Ureter (tissue), 1 donor: Measurements from ENCODE around the gene CNKSR1. TPM values are rescaled to one million over a fixed set of nuclear protein-coding genes. Genes with fewer than 3 reads are reported as not detected.

ENCODE experiments used
- DNase-seq: peaks from one replicate; pipeline ENCODE4 v3.0.0-alpha.2; 2020; ENCODE audit warnings: low spot score
- total RNA-seq: library from RNA; stranded (reverse); gene quantifications from one replicate; pipeline ENCODE4 v1.2.4, GENCODE V29; 2023
- donor health status: DM: yes; HTN: yes; CAD: no.

CNKSR1 gene, protein sequence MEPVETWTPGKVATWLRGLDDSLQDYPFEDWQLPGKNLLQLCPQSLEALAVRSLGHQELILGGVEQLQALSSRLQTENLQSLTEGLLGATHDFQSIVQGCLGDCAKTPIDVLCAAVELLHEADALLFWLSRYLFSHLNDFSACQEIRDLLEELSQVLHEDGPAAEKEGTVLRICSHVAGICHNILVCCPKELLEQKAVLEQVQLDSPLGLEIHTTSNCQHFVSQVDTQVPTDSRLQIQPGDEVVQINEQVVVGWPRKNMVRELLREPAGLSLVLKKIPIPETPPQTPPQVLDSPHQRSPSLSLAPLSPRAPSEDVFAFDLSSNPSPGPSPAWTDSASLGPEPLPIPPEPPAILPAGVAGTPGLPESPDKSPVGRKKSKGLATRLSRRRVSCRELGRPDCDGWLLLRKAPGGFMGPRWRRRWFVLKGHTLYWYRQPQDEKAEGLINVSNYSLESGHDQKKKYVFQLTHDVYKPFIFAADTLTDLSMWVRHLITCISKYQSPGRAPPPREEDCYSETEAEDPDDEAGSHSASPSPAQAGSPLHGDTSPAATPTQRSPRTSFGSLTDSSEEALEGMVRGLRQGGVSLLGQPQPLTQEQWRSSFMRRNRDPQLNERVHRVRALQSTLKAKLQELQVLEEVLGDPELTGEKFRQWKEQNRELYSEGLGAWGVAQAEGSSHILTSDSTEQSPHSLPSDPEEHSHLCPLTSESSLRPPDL
- 40.6 TPM for total RNA-seq

DNA sequence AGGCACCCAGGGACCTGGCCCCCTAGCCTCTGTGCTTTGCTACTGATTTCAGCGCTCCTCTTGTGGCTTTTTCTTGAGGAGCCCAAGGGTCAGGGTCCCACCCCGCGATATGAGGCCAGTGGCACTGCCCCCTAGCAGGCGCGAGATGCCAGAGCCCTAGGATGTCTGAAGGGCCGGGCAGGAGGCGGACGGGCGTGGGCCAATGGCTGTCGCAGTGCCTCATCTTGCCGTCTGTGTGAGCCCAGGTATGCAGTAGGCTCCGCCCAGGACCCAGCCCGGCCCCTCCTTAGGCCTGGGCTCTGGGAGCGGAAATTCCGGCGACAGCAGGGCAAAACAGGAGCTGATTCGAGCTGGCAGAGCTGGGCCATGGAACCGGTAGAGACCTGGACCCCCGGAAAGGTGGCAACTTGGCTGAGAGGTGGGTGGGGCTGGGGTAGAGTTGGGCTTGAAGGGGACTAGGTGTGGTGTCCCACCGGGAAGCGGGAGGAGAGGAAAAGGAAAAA is at the start of gene CNKSR1:
Gene CNKSR1, plus strand, starts transcription at position 310 of the 503 bp plus-strand sequence. Its CDS starts 57 bp downstream, at position 367.
- DNase-seq: peak; percentile 85

DNA sequence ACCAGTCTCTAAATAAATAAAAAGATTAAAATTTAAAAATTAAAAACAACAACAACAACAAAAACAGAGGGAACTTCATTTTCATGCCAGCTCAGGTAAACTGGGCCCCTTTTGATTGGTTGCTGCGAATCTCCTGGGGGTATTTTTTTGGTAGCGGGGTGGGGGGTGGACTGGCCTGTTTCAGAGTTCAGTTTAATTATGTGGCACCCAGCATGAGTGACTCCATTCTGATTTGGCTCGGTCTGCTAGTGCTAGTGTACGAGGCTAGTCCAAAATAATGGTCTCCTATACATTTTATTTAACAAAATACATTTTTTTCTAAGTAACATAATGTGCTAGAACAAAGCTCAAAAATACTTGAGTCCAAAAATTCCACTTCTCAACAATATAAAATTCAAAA is 47.5 kb upstream of the CNKSR1 start:
- peak; percentile 34 for DNase-seq

DNA sequence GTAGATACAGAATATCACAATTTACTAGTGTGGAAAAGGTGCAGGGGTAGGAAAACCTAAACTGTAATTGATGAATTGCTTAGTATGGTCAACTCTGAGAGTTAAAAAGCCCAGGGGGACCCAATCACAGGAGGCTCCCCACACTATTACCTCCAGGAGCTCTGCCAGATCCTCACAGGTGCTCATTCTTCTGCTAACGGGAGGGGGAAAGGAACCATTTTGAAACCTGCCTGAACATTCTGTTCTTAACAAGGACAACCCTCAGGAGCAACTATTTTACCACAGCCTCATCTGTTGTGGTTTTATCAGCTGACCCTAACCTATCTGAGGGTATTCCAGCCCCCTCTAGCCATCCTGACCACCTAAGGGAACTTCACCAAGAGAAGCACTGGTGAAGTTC is 46.6 kb upstream of the CNKSR1 start:
- peak; percentile 6 for DNase-seq

DNA sequence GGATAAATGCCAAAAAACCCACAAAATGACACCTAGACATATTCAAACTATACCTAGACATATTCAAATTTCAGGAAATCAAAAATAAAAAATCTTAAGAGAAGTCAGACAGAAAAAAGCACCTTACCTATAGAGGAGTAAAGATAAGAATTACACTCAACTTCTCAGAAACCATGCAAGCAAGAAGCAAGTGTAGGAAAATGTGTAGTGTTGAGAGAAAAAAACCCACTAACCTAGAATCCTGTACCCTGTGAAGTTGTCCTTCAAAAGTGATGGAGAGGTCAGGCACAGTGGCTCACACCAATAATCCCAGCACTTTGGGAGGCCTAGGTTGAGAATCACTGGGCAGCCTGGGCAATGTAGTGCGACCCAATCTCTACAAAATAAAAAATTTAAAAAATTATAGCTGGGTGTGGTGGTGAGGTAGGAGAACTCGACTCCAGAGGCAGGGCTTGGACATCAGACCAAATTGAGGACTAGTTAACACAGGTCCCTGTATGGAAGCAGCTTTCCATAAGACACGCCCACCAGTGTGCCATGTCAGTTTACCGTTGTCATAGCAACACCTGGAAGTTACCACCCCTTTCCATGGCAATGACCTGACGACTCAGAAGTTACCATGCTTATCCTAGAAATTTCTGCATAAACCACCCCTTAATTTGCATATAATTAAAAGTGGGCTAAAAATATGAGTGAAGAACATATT is 45.0 kb upstream of the CNKSR1 start:
- DNase-seq: peak; percentile 30

DNA sequence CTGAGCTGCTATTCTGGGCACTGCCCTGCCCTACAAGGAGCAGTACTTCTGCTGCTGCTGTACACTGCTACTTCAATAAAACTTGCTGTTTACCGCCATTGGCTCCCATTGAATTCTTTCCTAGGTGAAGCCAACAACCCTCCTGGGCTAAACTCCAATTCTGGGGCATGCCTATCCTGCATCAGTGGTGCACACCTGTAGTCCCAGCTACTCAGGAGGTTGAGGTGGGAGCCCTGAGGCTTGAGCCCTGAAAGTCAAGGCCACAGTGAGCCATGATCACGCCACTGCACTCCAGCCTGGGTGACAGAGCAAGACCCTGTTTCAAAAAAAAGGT is 44.5 kb upstream of the CNKSR1 start:
- peak; percentile 20 for DNase-seq

DNA sequence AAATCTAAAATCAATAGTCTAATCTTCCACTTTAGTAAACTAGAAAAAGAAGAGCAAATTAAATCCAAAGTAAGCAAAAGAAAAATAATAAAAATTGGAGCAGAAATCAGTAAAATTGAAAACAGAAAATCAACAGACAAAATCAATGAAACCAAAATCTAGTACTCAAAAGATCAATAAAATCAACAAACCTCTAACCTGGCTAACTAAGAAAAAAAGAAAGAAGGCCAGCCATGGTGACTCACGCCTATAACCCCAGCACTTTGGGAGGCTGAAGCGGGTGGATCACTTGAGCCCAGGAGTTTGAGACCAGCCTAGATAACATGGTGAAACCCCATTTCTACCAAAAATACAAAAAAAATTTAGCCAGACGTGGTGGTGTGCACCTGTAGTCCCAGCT is 42.8 kb upstream of the CNKSR1 start:
- peak; percentile 3 for DNase-seq

DNA sequence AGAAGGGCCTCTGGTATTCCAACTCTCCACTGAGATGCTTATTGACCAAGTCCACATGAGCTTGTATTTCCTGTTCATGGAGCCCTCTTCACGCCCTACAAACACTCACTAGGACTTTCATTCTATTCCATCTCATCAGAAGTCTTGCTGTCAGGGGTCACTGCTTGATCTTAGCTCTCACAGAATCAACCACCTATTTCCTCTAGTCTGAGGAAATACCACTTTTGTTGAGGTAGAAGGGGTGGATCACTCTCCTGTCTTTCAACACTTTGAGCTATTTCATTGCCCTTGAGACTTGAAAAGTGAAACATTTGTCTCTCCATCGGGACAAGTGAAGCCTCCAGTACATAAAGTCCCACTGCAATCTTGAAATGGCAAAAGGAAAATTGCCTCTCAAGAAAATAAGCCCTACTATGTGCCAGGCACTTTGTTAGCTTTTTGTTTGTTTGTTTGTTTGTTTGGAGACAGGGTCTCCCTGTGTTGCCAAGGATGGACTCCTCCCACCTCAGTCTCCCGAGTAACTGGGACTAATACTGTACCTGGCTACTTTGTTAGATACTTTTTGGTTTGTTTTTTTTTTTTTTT is 38.2 kb upstream of the CNKSR1 start:
- DNase-seq: no peak

DNA sequence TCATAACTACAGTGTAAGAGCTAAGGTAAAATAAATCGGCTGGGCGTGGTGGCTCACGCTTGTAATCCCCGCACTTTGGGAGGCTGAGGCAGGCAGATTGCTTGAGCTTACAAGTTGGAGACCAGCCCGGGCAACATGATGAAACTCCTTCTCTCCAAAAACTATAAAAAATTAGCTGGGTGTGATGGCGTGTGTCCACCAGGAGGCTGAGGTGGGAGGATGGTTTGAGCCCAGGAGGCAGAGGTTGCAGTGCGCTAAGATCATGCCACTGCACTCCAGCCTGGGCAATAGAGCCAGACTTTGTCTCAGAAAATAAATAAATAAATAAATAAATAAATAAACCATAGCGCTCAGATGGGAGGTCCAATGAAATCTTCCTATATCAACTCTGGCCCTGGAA is 35.1 kb upstream of the CNKSR1 start:
- peak; percentile 26 for DNase-seq

DNA sequence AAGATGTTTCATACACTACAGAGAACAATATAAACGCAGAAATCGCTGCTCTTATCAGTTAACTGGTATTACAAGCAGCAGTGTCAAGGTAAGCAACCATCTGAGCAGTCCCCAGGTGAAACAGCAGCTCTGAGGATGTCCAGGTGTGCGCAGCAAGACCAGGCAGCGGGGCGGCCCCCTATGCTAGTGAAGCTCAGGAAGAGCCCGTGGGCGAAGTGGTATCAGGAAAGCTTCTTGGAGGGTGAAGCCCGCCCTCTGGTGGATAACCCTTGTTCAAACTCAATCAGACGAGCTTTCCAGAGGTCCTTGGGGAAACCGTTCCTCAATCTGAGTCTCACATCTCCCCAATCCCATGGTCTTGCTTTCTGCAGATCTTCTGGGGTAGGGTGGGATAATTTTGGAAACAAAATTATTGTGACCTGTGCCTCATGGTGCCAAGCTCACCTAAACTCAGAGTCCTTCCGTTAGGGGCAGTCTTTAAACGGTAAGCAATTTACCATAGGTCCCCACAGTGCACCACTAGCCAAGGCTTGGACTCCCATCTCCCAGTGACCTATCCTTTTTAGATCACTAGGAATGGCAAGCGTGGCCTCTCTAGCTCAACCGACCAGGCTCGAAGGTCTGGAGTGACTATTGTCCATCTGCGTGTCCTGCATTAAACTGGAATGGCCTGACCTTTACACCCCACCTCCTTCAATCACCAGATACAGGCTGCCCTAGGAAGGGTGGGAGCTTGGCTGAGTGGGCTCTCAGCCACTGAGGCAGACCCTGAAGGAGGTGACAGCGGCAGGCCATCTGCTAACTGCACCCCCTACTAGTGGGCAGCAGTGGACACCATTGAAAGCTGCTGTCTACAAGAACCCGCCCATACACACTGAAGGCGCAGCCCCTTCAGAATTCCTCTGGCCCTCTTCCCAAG is 32.0 kb upstream of the CNKSR1 start:
- peak; percentile 82 for DNase-seq

DNA sequence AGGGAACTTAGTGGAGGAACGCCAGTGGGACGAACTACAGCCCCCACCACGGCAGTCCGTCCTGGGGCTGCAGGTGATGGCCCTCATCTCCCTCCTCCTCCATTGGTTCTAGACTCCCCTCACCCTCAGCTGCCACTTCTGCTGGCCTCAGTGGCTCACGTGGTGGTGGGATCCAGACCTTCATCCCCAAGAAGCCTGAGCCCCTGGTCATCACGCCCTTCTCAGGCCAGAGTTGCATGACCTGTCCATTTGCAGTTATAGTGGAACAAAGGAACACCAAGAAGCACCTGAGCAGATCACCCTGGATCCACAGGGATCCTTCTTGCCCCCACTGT is 31.4 kb upstream of the CNKSR1 start:
- DNase-seq: no peak

DNA sequence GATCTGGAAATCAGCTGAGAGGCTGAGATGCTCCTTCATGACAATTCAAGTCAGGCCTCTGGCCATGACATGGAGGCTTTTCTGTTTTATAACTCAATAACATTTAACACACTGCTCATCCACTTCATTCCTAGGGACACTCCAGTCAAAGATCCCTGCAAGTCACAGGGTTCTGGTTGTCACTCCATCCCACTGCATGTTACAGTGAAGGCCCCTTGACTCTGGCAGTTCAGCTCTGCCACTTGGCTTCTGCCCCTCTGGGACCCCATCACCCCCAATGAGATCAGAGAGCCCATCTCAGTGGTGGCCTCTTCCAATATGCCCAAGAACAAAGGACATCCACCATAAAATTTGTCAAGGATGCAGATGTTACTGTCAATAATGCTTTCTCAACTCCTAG is 28.4 kb upstream of the CNKSR1 start:
- no peak for DNase-seq

DNA sequence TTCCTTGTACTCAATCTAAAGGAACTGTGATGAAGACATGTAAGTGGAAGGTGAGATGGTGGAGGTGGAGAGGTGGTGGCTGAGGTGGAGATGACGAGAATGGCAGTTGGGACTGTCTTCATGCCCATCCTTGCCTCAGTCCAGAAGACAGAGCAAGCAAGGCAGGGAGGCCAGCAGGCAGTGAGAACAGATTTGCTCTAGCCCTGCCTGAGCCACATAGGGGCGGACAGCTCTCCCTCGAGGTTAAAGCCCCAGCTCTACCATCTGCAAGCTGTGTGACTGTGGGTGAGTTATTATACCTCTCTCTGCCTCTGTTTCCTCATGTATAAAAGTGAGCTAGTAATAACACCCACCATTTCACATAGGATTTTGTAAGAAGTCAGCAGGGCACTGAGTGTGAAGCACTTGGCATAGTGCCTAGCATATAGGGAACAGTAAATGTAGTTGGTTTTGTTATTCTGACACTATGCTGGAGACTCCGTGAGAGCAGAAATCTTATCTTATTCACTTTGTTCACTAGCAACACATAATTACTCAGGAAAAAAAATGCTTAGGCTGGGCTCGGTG is 23.2 kb upstream of the CNKSR1 start:
- no peak for DNase-seq

DNA sequence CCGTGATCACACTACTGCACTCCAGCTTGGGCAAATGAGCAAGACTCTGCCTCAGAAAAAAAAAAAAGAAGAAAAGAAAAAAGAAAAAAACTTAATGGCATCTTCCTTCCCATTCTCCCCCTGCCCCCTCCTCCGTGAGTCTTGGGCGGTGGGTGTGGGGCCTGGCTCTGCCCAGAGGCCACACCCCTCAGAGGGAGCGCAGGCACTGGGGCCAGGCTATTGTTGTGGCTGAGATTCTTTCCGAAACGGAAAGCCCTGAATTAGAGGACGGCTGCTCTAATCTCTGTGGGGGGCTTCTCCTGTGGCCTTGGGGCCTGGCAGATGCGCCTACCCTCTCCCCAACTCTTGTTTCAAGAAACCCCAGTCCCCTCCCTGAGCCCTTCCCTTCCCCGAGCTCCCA is 22.5 kb upstream of the CNKSR1 start:
- no peak for DNase-seq

DNA sequence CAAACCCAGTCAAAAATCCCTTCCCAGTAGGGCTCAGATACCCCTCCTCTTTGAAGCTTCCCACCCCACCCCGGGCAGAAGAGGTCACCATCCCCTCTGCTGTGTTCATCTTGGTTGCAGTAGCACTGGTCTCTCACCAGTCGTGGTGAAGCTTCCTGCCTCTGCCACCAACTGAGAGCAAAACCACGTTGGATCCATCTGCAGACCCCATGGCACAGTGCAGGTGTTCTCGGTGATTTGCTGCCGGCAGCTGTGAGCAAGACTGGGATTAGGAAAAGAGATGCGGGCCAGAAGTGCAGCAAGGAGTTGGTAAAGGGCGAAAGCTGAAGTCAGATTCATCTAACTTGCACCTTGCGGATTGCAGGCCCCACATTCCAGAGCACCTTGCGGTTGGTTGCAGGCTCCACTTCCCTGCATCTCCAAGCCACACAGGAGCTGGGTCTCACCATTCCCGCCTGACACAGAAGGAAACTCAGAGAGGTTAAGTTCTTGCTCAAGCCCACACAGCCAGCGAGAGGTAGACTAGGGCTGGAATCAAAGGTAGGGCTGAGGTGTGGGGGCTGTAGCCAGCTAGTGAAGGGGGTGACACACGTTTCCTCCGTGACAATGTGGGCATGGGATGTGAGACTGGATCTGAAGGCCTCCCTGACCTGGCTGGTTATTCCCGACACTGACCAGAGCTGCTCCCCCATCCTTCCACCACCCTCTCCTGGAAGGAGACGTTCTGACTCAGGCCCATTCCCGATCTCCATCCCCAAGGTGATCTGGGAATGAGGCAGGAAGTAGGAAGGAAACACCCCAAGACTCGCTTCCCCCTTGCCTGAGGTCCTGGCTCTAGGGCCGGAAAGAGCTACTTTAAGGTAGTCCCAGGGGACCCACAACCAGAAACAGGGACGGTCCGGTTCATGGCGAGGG is 21.7 kb upstream of the CNKSR1 start:
- DNase-seq: no peak

DNA sequence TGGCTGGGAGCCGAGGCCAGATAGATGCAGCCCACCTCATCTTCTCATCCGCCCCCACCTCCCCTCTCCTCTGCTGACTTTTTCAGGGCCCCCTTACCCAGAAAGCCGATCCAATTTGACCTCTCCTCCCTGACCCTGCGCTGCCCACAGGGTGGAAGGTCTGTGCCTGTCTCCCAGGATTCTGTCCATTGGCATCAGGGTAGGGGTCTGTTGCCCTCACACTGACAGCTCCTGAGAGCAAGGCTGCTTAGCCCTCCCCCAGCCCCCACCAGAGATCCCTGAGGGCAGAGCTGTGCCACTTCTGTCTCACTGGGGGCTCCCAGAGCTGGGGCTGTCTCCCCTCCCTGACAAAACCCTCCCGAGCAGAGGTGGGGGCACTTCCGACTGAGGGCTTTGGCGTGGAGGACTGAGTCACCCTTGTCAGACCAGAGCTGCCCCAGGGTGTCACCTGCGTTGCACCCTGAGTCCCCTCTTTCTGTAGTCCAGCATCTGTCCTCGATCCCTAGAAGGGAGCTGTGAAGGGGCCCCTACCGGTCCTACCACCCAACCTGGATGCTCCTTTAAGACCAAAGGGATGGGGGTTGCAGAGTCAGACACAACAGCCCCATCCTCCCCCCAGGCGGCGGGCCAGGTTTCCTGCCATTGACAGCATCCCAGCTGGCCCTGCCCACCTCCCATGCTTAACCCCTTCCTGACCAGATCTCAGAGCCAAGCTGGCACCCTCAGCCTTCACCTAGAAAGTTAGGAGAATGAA is 20.8 kb upstream of the CNKSR1 start:
- DNase-seq: no peak

DNA sequence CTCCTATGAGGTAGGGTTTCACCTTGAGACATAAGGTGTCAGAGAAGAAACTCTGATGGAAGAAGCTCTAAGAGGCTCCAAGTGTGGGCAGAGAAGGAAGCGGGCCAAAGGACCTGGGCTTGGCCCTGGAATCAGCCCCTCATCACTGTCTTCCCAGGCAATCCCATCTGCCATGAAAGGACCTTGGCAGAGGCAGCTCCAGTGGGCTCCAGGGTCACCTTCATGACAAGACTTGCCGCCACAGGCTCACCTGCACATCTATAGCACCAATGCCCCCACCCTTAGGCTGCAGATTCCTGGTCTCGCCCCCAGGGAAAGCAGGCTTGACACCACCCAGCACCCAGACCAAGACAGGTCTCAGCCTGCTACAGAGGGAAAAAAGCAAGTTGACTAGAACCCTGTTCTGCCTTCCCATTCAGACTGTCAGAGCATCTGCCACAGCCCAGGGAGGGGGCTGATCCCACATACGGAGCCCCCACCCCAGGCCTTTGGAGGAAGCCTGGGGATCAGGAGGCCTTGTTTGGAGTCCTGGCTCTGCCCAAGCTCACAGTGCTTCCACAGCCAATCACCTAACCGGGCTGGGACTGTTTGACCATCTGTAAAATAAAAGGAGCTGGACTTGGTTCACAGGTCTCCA is 18.9 kb upstream of the CNKSR1 start:
- no peak for DNase-seq

DNA sequence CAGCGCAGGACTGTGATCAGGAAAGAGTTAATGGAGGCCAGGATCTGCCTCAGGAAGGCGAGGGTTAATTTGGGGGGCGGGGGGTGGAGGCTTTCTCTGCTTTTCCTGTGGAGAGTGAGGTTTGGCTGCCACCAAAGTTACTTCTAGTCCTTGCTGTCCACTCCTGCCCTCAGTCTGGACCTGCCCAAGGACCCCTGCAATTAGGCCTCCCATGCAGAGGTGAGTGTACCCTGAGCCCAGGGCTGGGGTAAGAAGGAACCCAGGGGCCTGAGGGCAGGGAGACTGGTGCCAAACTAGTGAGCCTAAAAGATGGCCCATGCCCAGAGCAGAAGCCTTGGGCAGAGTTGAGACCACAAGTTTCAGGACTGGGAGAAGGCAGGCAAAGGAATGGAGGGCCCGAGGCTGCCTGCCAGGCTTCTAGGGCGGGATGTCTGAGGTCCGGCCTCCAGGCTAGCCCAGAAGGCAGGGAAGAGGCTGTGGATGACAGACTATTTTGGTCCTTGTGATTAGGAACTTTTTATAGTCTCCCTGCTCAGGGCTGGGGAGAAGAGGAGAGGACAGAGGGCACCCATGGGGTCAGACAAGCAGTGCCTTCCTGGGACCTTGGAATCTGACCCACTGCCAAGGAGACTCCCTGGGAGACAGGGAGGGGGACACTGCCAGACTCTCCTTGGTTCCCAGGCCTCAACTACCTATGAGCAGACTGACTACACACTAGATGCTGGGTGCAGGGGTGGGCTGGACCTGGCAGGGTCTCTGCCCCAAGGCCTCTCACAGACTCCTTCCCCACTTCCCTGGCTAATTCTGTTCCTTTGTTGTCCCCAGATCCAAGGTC is 18.2 kb upstream of the CNKSR1 start, which contains the start of gene FAM110D:
Gene FAM110D, plus strand, starts transcription at position 172 of the 835 bp plus-strand sequence. CDS start 2,213 bp downstream, outside the sequence.
- no peak for DNase-seq

DNA sequence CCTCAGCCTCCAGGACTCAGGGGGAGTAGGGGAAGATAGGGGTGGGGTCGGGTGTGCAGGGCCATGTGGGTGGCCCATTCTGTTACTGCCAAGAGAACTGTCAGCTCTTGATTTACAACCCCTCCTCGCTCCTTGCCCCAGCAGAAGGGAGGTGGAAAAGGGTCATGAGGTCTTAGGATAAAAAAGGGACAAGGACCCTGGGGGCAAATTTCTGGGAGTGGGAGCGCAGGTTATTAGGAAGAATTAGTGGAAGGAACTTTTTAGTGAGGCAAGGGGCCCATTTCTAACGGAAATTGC is 17.6 kb upstream of the CNKSR1 start:
- no peak for DNase-seq
